Naive B cell (primary cell): ENCODE results near the gene PCDHGA1. TPM values are rescaled to one million over a fixed set of nuclear protein-coding genes. Genes with fewer than 3 reads are reported as not detected.

Source experiments
- ATAC-seq, 2 donors: fragments of 150-1000 bp; cut with Tn5 transposase; 2 replicates each; pipeline ENCODE4 v1.10.0; 2021; ENCODE audit warnings: low read depth in 2 of 2, mild to moderate bottlenecking in 2 of 2, moderate library complexity in 2 of 2
- DNase-seq: peaks from one replicate; pipeline ENCODE4 v3.0.0; 2022
- H3K27ac Mint-ChIP-seq, 6 donors: one replicate each; pipeline ENCODE4 v1.8.0; 2020 to 2022; ENCODE audit warnings: mild to moderate bottlenecking in 6 of 6, mixed read lengths in 6 of 6, moderate library complexity in 5 of 6, inconsistent platforms in 2 of 6
- H3K27me3 Mint-ChIP-seq, 3 donors: one replicate each; pipeline ENCODE4 v1.8.0; 2021 to 2022; ENCODE audit warnings: mixed read lengths in 3 of 3, mild to moderate bottlenecking in 1 of 3
- H3K36me3 Mint-ChIP-seq, 2 donors: one replicate each; pipeline ENCODE4 v1.8.0; 2020 to 2022; ENCODE audit warnings: mixed read lengths in 2 of 2, inconsistent platforms in 1 of 2, mild to moderate bottlenecking in 1 of 2
- H3K4me1 Mint-ChIP-seq, 3 donors: one replicate each; pipeline ENCODE4 v1.8.0; 2020 to 2022; ENCODE audit warnings: mixed read lengths in 3 of 3, inconsistent platforms in 1 of 3, mild to moderate bottlenecking in 1 of 3, moderate library complexity in 1 of 3
- H3K4me3 Mint-ChIP-seq, 8 donors: one replicate each; pipeline ENCODE4 v1.8.0; 2020 to 2022; ENCODE audit warnings: mild to moderate bottlenecking in 8 of 8, mixed read lengths in 8 of 8, moderate library complexity in 8 of 8, inconsistent platforms in 2 of 8
- H3K9me3 Mint-ChIP-seq, 7 donors: one replicate each; pipeline ENCODE4 v1.8.0; 2020 to 2022; ENCODE audit warnings: mixed read lengths in 7 of 7, mild to moderate bottlenecking in 5 of 7, inconsistent platforms in 2 of 7, moderate library complexity in 1 of 7
- polyA plus RNA-seq, 6 donors: library from polyadenylated mRNA; unstranded; fragments of 300-500 nt; fragmentation: Illumina TruSeq; gene quantifications; one replicate each; pipeline ENCODE4 v1.2.3, GENCODE V29; 2021; ENCODE audit warnings: low read depth in 6 of 6

PCDHGA1 gene
- polyA plus RNA-seq, 6 donors from 2014 or later = not detected

- H3K4me3 Mint-ChIP-seq = no peak overlapping the region
- H3K9me3 Mint-ChIP-seq = peaks cover 0 to under 1% (median 0%) of the 10 kb centered on the region in 7 donors
- ATAC-seq (no peak), DNase-seq (no peak)
- peaks cover 0 to 16% (median 5%) of the 10 kb centered on the region in 3 donors for H3K27me3 Mint-ChIP-seq
- peak overlapping the region in 1 of 6 donors; percentile 47 for H3K27ac Mint-ChIP-seq
- H3K36me3 Mint-ChIP-seq = no peaks in the 10 kb centered on the region
- H3K4me1 Mint-ChIP-seq = peaks cover 4 to 19% (median 16%) of the 10 kb centered on the region in 3 donors
Observed at GRCh38 chr5:141503681-141504080, 173.4 kb downstream of the PCDHGA1 start.

GRCh38 chr5:141504216-141504615, 173.9 kb downstream of the PCDHGA1 start:
- ATAC-seq (no peak), DNase-seq (no peak)
- no peaks in the 10 kb centered on the region for H3K9me3 Mint-ChIP-seq
- no peak overlapping the region for H3K4me3 Mint-ChIP-seq
- H3K27me3 Mint-ChIP-seq = peaks cover 0 to 14% (median 2%) of the 10 kb centered on the region in 3 donors
- peaks cover 8 to 22% (median 20%) of the 10 kb centered on the region in 3 donors for H3K4me1 Mint-ChIP-seq
- H3K36me3 Mint-ChIP-seq = no peaks in the 10 kb centered on the region
- H3K27ac Mint-ChIP-seq = no peak overlapping the region

GRCh38 chr5:141506381-141507155, 176.3 kb downstream of the PCDHGA1 start:
- H3K4me1 Mint-ChIP-seq = peaks cover 20 to 40% (median 34%) of the 10 kb centered on the region in 3 donors
- ATAC-seq = no peak
- H3K27ac Mint-ChIP-seq = no peak overlapping the region
- DNase-seq = no peak
- no peaks in the 10 kb centered on the region for H3K36me3 Mint-ChIP-seq
- peaks cover 0 to 11% (median 0%) of the 10 kb centered on the region in 3 donors for H3K27me3 Mint-ChIP-seq
- H3K9me3 Mint-ChIP-seq = peaks cover 0 to 3% (median 0%) of the 10 kb centered on the region in 7 donors
- no peak overlapping the region for H3K4me3 Mint-ChIP-seq

GRCh38 chr5:141507387-141508091, 177.2 kb downstream of the PCDHGA1 start:
- H3K9me3 Mint-ChIP-seq = peaks cover 0 to 5% (median 0%) of the 10 kb centered on the region in 7 donors
- ATAC-seq (no peak), DNase-seq (no peak)
- no peaks in the 10 kb centered on the region for H3K36me3 Mint-ChIP-seq
- H3K4me1 Mint-ChIP-seq = peaks cover 30 to 50% (median 42%) of the 10 kb centered on the region in 3 donors
- peaks cover 0 to 5% (median 0%) of the 10 kb centered on the region in 3 donors for H3K27me3 Mint-ChIP-seq
- peak overlapping the region in 4 of 6 donors; percentile 2 to 74 (median 52) for H3K27ac Mint-ChIP-seq
- peak overlapping the region in 2 of 8 donors; percentile 21 to 29 for H3K4me3 Mint-ChIP-seq

- H3K4me1 Mint-ChIP-seq = peaks cover 38 to 56% (median 49%) of the 10 kb centered on the region in 3 donors
- no peaks in the 10 kb centered on the region for H3K36me3 Mint-ChIP-seq
- H3K9me3 Mint-ChIP-seq = peaks cover 0 to 5% (median 0%) of the 10 kb centered on the region in 7 donors
- peak overlapping the region in 3 of 8 donors; percentile 25 to 59 (median 50) for H3K4me3 Mint-ChIP-seq
- H3K27me3 Mint-ChIP-seq = peaks cover 0 to 5% (median 0%) of the 10 kb centered on the region in 3 donors
- peak overlapping the region in 1 of 6 donors; percentile 48 for H3K27ac Mint-ChIP-seq
- no peak for DNase-seq
- ATAC-seq = no peak
Observed at GRCh38 chr5:141508440-141508797, 178.1 kb downstream of the PCDHGA1 start.

- Mint-ChIP-seq H3K4me1 (peaks cover 41 to 62% (median 52%) of the 10 kb centered on the region in 3 donors), H3K36me3 (no peaks in the 10 kb centered on the region), H3K27ac (peak overlapping the region in 3 of 6 donors; percentile 48 to 61 (median 60)), H3K27me3 (peaks cover 0 to 5% (median 0%) of the 10 kb centered on the region in 3 donors), H3K4me3 (peak overlapping the region in 7 of 8 donors; percentile 17 to 76 (median 51)), H3K9me3 (peaks cover 0 to 5% (median 0%) of the 10 kb centered on the region in 7 donors)
- no peak for DNase-seq
- ATAC-seq = no peak
Observed at GRCh38 chr5:141508798-141509611, 178.7 kb downstream of the PCDHGA1 start.

GRCh38 chr5:141510160-141510559, 179.8 kb downstream of the PCDHGA1 start:
- peaks cover 0 to 5% (median 0%) of the 10 kb centered on the region in 7 donors for H3K9me3 Mint-ChIP-seq
- H3K4me3 Mint-ChIP-seq = peak overlapping the region in 4 of 8 donors; percentile 25 to 64 (median 36)
- peaks cover 49 to 71% (median 52%) of the 10 kb centered on the region in 3 donors for H3K4me1 Mint-ChIP-seq
- no peak for DNase-seq
- no peak overlapping the region for H3K27ac Mint-ChIP-seq
- no peak for ATAC-seq
- H3K36me3 Mint-ChIP-seq = no peaks in the 10 kb centered on the region
- no peaks in the 10 kb centered on the region for H3K27me3 Mint-ChIP-seq

- Mint-ChIP-seq H3K27ac (peak overlapping the region in 3 of 6 donors; percentile 1 to 77 (median 76)), H3K9me3 (peaks cover 0 to 5% (median 0%) of the 10 kb centered on the region in 7 donors), H3K27me3 (no peaks in the 10 kb centered on the region), H3K4me3 (peak overlapping the region in 6 of 8 donors; percentile 39 to 90 (median 82)), H3K36me3 (peaks cover 4 to 6% of the 10 kb centered on the region in 2 donors), H3K4me1 (peaks cover 52 to 79% (median 56%) of the 10 kb centered on the region in 3 donors)
- ATAC-seq (peak; percentile 37 to 70), DNase-seq (no peak)
Observed at GRCh38 chr5:141510850-141511601, 180.7 kb downstream of the PCDHGA1 start.

GRCh38 chr5:141511771-141512325, 181.5 kb downstream of the PCDHGA1 start:
- peaks cover 60 to 82% (median 61%) of the 10 kb centered on the region in 3 donors for H3K4me1 Mint-ChIP-seq
- no peak for ATAC-seq
- no peaks in the 10 kb centered on the region for H3K27me3 Mint-ChIP-seq
- no peak for DNase-seq
- peak overlapping the region; percentile 30 to 91 (median 72) for H3K4me3 Mint-ChIP-seq
- H3K36me3 Mint-ChIP-seq = peaks cover 8 to 14% of the 10 kb centered on the region in 2 donors
- H3K9me3 Mint-ChIP-seq = peaks cover 0 to 5% (median 0%) of the 10 kb centered on the region in 7 donors
- peak overlapping the region in 2 of 6 donors; percentile 1 to 77 for H3K27ac Mint-ChIP-seq

GRCh38 chr5:141512390-141512910, 182.1 kb downstream of the PCDHGA1 start:
- Mint-ChIP-seq H3K9me3 (peaks cover 0 to 5% (median 0%) of the 10 kb centered on the region in 7 donors), H3K27ac (peak overlapping the region in 4 of 6 donors; percentile 14 to 86 (median 80)), H3K27me3 (no peaks in the 10 kb centered on the region), H3K4me1 (peaks cover 55 to 79% (median 60%) of the 10 kb centered on the region in 3 donors), H3K4me3 (peak overlapping the region; percentile 81 to 95 (median 90)), H3K36me3 (peaks cover 8 to 14% of the 10 kb centered on the region in 2 donors)
- peak; percentile 37 to 58 for ATAC-seq
- DNase-seq = peak; percentile 58

GRCh38 chr5:141512911-141513626, 182.8 kb downstream of the PCDHGA1 start:
- H3K4me3 Mint-ChIP-seq = peak overlapping the region; percentile 81 to 95 (median 90)
- H3K27ac Mint-ChIP-seq = peak overlapping the region in 5 of 6 donors; percentile 14 to 82 (median 52)
- peaks cover 10 to 14% of the 10 kb centered on the region in 2 donors for H3K36me3 Mint-ChIP-seq
- DNase-seq = no peak
- H3K4me1 Mint-ChIP-seq = peaks cover 50 to 73% (median 60%) of the 10 kb centered on the region in 3 donors
- peak; percentile 23 to 40 for ATAC-seq
- H3K27me3 Mint-ChIP-seq = no peaks in the 10 kb centered on the region
- peaks cover 0 to 5% (median 0%) of the 10 kb centered on the region in 7 donors for H3K9me3 Mint-ChIP-seq
